ENCODE results near the gene CTLA4.

Gene CTLA4

GRCh38 chr2:203898657-203899056 is 31.1 kb downstream of the CTLA4 start:
- no peak overlapping the region for H3K27ac ChIP-seq
- no peak for TF ChIP-seq ZFX (IDR thresholded peaks at IDR 0.05; ENCODE audit: borderline replicate concordance)
- no peak for TF ChIP-seq CTCF (IDR thresholded peaks at IDR 0.05)

GRCh38 chr2:203900253-203900652 is 32.7 kb downstream of the CTLA4 start:
- peak overlapping the region; percentile 41 for H3K27ac ChIP-seq
- TF ChIP-seq ZFX (IDR thresholded peaks at IDR 0.05; ENCODE audit: borderline replicate concordance): no peak
- TF ChIP-seq CTCF (IDR thresholded peaks at IDR 0.05): no peak

GRCh38 chr2:203904022-203904421 is 36.5 kb downstream of the CTLA4 start:
- no peak overlapping the region for H3K27ac ChIP-seq
- TF ChIP-seq CTCF (IDR thresholded peaks at IDR 0.05) (no peak), ZFX (IDR thresholded peaks at IDR 0.05; ENCODE audit: borderline replicate concordance) (no peak)

DNA sequence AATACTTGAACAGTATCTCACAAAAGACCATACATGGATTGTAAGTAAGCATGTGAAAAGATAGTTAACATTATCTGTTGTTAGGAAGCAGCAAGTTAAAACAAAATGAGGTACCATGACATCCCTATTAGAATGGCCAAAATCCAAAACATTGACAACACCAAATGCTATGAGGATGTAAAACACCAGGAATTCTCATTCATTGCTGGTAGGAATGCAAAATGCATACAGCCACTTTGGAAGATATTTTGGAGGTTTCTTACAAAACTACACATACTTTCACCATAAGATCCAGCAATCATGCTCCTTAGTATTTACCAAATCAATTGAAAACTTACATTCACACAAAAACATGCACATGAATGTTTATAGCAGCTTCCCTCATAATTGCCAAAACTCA is 38.1 kb downstream of the CTLA4 start:
- TF ChIP-seq ZFX (IDR thresholded peaks at IDR 0.05; ENCODE audit: borderline replicate concordance): no peak
- no peak for TF ChIP-seq CTCF (IDR thresholded peaks at IDR 0.05)

GRCh38 chr2:203908066-203908796 is 40.7 kb downstream of the CTLA4 start:
- TF ChIP-seq CTCF (IDR thresholded peaks at IDR 0.05) (no peak), ZFX (IDR thresholded peaks at IDR 0.05; ENCODE audit: borderline replicate concordance) (no peak)
- no peak overlapping the region for H3K27ac ChIP-seq

More for the DNA sequence above, 38.1 kb downstream of the CTLA4 start:
- H3K27ac ChIP-seq: no peak overlapping the region

GRCh38 chr2:203908797-203909185 is 41.2 kb downstream of the CTLA4 start:
- H3K27ac ChIP-seq: no peak overlapping the region
- no peak for TF ChIP-seq ZFX (IDR thresholded peaks at IDR 0.05; ENCODE audit: borderline replicate concordance)
- TF ChIP-seq CTCF (IDR thresholded peaks at IDR 0.05): no peak

DNA sequence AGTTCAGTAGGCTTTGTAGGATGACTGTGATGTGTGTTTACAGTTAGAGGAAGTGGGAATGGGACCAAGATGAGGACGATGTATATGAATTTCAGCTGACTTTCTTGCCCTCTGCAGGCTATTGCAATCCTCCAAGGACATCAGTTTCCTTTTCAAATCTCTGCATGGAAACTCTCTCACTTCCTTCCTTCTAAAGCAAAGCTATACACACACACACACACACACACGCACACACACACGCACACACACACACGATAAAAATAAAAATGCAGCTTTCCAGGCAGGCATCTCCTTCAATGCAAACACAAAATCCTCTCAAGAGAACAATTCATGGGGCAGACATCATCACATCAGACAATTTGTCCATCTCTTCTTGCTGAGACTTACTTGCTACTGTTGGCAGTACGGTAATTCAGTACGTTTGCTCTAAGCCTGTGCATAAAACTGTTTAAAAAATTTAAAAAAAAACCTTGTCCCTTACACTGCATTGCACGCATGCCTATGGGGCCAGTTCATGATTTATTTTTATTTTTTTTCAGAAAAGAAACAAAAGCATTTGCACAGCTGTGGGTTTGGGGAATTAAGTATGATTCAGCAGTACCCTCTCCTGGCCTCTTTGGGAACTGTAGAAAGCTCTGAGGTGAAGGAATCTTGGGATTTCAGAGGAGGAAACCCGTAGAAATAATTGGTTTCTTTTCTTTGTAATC is 41.8 kb downstream of the CTLA4 start:
- H3K27ac ChIP-seq: no peak overlapping the region
- no peak for TF ChIP-seq ZFX (IDR thresholded peaks at IDR 0.05; ENCODE audit: borderline replicate concordance)
- peak; percentile 79 for TF ChIP-seq CTCF (IDR thresholded peaks at IDR 0.05)
